NCI-H2196 treated with DMSO at 0.1 percent for 48 hours (cell line): Measurements from ENCODE around the gene TARP.

ENCODE experiments used
- DNase-seq: peaks from one replicate; lab custom pipeline; 2025; ENCODE audit not compliant: unreplicated experiment; lab: John Stamatoyannopoulos, UW

The TARP gene

GRCh38 chr7:38220452-38220851 lies 53.0 kb downstream of the TARP start:
- DNase-seq: no peak

- DNase-seq: no peak
Measured at GRCh38 chr7:38217672-38218071, 55.8 kb downstream of the TARP start.

- DNase-seq: no peak
Measured at GRCh38 chr7:38215735-38216670, 57.4 kb downstream of the TARP start.

GRCh38 chr7:38215115-38215514 lies 58.3 kb downstream of the TARP start:
- DNase-seq: no peak

- no peak for DNase-seq
Measured at GRCh38 chr7:38211940-38212339, 61.5 kb downstream of the TARP start.

GRCh38 chr7:38211486-38211885 lies 62.0 kb downstream of the TARP start:
- DNase-seq: no peak
